Sigmoid colon (tissue), 7 donors: ENCODE data around the gene PNPLA6. TPM values are rescaled to one million over a fixed set of nuclear protein-coding genes. Genes with fewer than 3 reads are reported as not detected.
"Not testable (repeated sequence)": the region's sequence is repeated elsewhere in the genome, so short reads cannot be mapped to it uniquely, and the experiment has no call there.

ENCODE experiments used
- DNase-seq: peaks from one replicate; pipeline ENCODE4 v3.0.0-alpha.2; 2019
- H3K27ac ChIP-seq, 4 donors: fragments of 200-600 bp; sonication (generic); one replicate each; pipeline ENCODE4 v1.5.1; 2016 to 2019; ENCODE audit warnings: mild to moderate bottlenecking in 1 of 4
- H3K27me3 ChIP-seq, 3 donors: fragments of 200-600 bp; sonication (generic); one replicate each; pipeline ENCODE4 v1.5.1; 2019; ENCODE audit warnings: mild to moderate bottlenecking in 1 of 3
- H3K36me3 ChIP-seq, 4 donors: fragments of 200-600 bp; sonication (generic); one replicate each; pipeline ENCODE4 v1.5.1; 2016 to 2019
- H3K4me1 ChIP-seq, 4 donors: fragments of 200-600 bp; sonication (generic); one replicate each; pipeline ENCODE4 v1.5.1; 2017 to 2019
- H3K4me3 ChIP-seq, 4 donors: fragments of 200-600 bp; sonication (generic); one replicate each; pipeline ENCODE4 v1.5.1; 2017 to 2019; ENCODE audit warnings: mild to moderate bottlenecking in 2 of 4, moderate library complexity in 1 of 4
- H3K9me3 ChIP-seq, 4 donors: fragments of 200-600 bp in 3 of 4; sonication (generic) in 3 of 4; one replicate each; pipeline versions ENCODE4 v1.5.1 to v1.6.1; 2013 to 2019
- CTCF ChIP-seq, 4 experiments: fragments of 450-650 bp in 3 of 4; fragments of 200-600 bp in 1 of 4; IDR thresholded peaks; one replicate each; pipeline ENCODE4 v1.5.1; 2016 to 2019; ENCODE audit warnings: antibody characterized with exemption in 4 of 4, mild to moderate bottlenecking in 3 of 4, moderate library complexity in 2 of 4
- EP300 ChIP-seq, 4 donors: sonication (generic); formaldehyde crosslinking; IDR thresholded peaks; one replicate each; pipeline ENCODE4 v1.6.1; 2017; ENCODE audit warnings: antibody characterized with exemption in 4 of 4
- POLR2A ChIP-seq, 2 donors: fragments of 450-650 bp; IDR thresholded peaks; one replicate each; pipeline ENCODE4 v1.6.1; 2016; ENCODE audit warnings: antibody characterized with exemption in 2 of 2, mild to moderate bottlenecking in 2 of 2, moderate library complexity in 2 of 2
- POLR2AphosphoS5 ChIP-seq, 4 donors: sonication (generic); formaldehyde crosslinking; IDR thresholded peaks; one replicate each; pipeline ENCODE4 v1.6.1; 2017; ENCODE audit warnings: antibody characterized with exemption in 4 of 4
- WGBS, 2 donors: extraction: QIAGEN DNeasy Blood & Tissue Kit; methylation state at CpG; one replicate each; pipeline ENCODE4 v1.1.7; 2013; 5-methylcytosine and 5-hydroxymethylcytosine counted together
- intact Hi-C: fragments of 100-400 bp; cut with DNase I; formaldehyde crosslinking; loops from one replicate; pipeline ENCODE4 v1.15.1; 2023
- polyA plus RNA-seq, 3 donors: library from polyadenylated mRNA; stranded (reverse); fragments of 200-250 nt; gene quantifications; one replicate each; pipeline ENCODE4 v1.2.3, GENCODE V29; 2013
- total RNA-seq, 4 donors: library from RNA; depleted of rRNA; stranded (reverse); fragments of >200 nt; gene quantifications; one replicate each; pipeline ENCODE4 v1.1.0, GENCODE V29; 2016
- donor health status: healthy with polysubstance abuse.
- donor health status: Bipolar disorder and iron deficiency.
- donor health status: healthy.

PNPLA6 gene
- total and polyA plus RNA-seq, 7 donors, result 13.6 to 77.0 (median 40.3) TPM

GRCh38 chr19:7533925-7534480 lies 1.5 kb upstream of the PNPLA6 start:
- no peaks in the 10 kb centered on the region for H3K9me3 ChIP-seq
- DNase-seq, result peak; percentile 95
- H3K27ac ChIP-seq, result peak overlapping the region; percentile 87 to 97 (median 96)
- intact Hi-C loops, result loop anchor here (10.0 kb wide), 1 partner anchor 799 kb away; the partner anchor contains the start of genes GPR108 and TRIP10
- H3K27me3 ChIP-seq, result no peaks in the 10 kb centered on the region
- TF ChIP-seq POLR2AphosphoS5 (IDR thresholded peaks at IDR 0.05), result peak; percentile 87 to 95 (median 89)
- TF ChIP-seq POLR2A (IDR thresholded peaks at IDR 0.05), result peak; percentile 57 to 70
- no peak for TF ChIP-seq CTCF (IDR thresholded peaks at IDR 0.05)
- no peak for TF ChIP-seq EP300 (IDR thresholded peaks at IDR 0.05)
- 0% methylated on average over 41 of the region's 41 CpGs for WGBS, 2 donors
- H3K36me3 ChIP-seq, result peaks cover 0 to 42% (median 17%) of the 10 kb centered on the region in 4 donors
- peak overlapping the region; percentile 72 to 89 (median 84) for H3K4me3 ChIP-seq
- peaks cover 0 to 27% (median 16%) of the 10 kb centered on the region in 4 donors for H3K4me1 ChIP-seq

GRCh38 chr19:7534531-7535046 lies 928 bp upstream of the PNPLA6 start:
- Histone ChIP-seq H3K4me1 (peaks cover 0 to 27% (median 16%) of the 10 kb centered on the region in 4 donors), H3K4me3 (peak overlapping the region; percentile 72 to 89 (median 84)), H3K27me3 (no peaks in the 10 kb centered on the region), H3K36me3 (peaks cover 0 to 42% (median 16%) of the 10 kb centered on the region in 4 donors), H3K27ac (peak overlapping the region; percentile 87 to 97 (median 96)), H3K9me3 (no peaks in the 10 kb centered on the region)
- peak in 1 of 4 donors; percentile 31 for TF ChIP-seq POLR2AphosphoS5 (IDR thresholded peaks at IDR 0.05)
- no peak for TF ChIP-seq POLR2A (IDR thresholded peaks at IDR 0.05)
- intact Hi-C loops, result loop anchor here (1.0 to 10.0 kb wide), 4 partner anchors 17 to 800 kb away; partner anchors contain the start of genes GPR108, PEX11G and TRIP10
- WGBS, 2 donors, result 0 to 1% methylated on average over 27 of the region's 27 CpGs
- peak; percentile 92 for DNase-seq

GRCh38 chr19:7535998-7536695 lies 630 bp downstream of the PNPLA6 start:
- H3K27me3 ChIP-seq, result no peaks in the 10 kb centered on the region
- peak overlapping the region; percentile 87 to 97 (median 96) for H3K27ac ChIP-seq
- no peaks in the 10 kb centered on the region for H3K9me3 ChIP-seq
- peak overlapping the region; percentile 72 to 89 (median 84) for H3K4me3 ChIP-seq
- no peak for TF ChIP-seq EP300 (IDR thresholded peaks at IDR 0.05)
- no peak for TF ChIP-seq CTCF (IDR thresholded peaks at IDR 0.05)
- no peak for TF ChIP-seq POLR2AphosphoS5 (IDR thresholded peaks at IDR 0.05)
- 12 to 20% methylated on average over 30 of the region's 30 CpGs for WGBS, 2 donors
- peaks cover under 1 to 42% (median 26%) of the 10 kb centered on the region in 4 donors for H3K36me3 ChIP-seq
- no peak for DNase-seq
- H3K4me1 ChIP-seq, result peaks cover 0 to 27% (median 16%) of the 10 kb centered on the region in 4 donors
- intact Hi-C loops, result loop anchor here (1.0 to 10.0 kb wide), 4 partner anchors 15 to 801 kb away; partner anchors contain the start of genes GPR108, PEX11G and TRIP10

- not testable (repeated sequence) for H3K4me3 ChIP-seq, DNase-seq, H3K9me3 ChIP-seq, H3K27me3 ChIP-seq, H3K27ac ChIP-seq
- intact Hi-C loops, result loop anchor here (5.0 to 10.0 kb wide), 3 partner anchors 52 to 804 kb away; partner anchors contain the start of genes GPR108, PEX11G and TRIP10
- 96 to 97% methylated on average over 5 of the region's 5 CpGs for WGBS, 2 donors
- peaks cover 0 to 18% (median 8%) of the 10 kb centered on the region in 4 donors for H3K4me1 ChIP-seq
- peaks cover 18 to 68% (median 50%) of the 10 kb centered on the region in 4 donors for H3K36me3 ChIP-seq
Measured at GRCh38 chr19:7538990-7539389, 3.5 kb downstream of the PNPLA6 start.

GRCh38 chr19:7539827-7540425 lies 4.4 kb downstream of the PNPLA6 start:
- DNase-seq, result no peak
- 95 to 97% methylated on average over 28 of the region's 28 CpGs for WGBS, 2 donors
- no peak for TF ChIP-seq CTCF (IDR thresholded peaks at IDR 0.05)
- TF ChIP-seq POLR2AphosphoS5 (IDR thresholded peaks at IDR 0.05), result no peak
- no peak for TF ChIP-seq POLR2A (IDR thresholded peaks at IDR 0.05)
- TF ChIP-seq EP300 (IDR thresholded peaks at IDR 0.05), result no peak
- no peak overlapping the region for H3K27ac ChIP-seq
- intact Hi-C loops, result loop anchor here (5.0 to 10.0 kb wide), 3 partner anchors 53 to 805 kb away; partner anchors contain the start of genes GPR108, PEX11G and TRIP10
- no peaks in the 10 kb centered on the region for H3K9me3 ChIP-seq
- no peaks in the 10 kb centered on the region for H3K27me3 ChIP-seq
- H3K4me1 ChIP-seq, result peaks cover 0 to 16% (median 8%) of the 10 kb centered on the region in 4 donors
- no peak overlapping the region for H3K4me3 ChIP-seq
- H3K36me3 ChIP-seq, result peaks cover 18 to 76% (median 53%) of the 10 kb centered on the region in 4 donors
